SIG-M5 (cell line): ENCODE measurements around the gene SMAD6.

Experiments
- DNase-seq: peaks from one replicate; lab custom pipeline; 2025; lab: John Stamatoyannopoulos, UW

Gene SMAD6

DNA sequence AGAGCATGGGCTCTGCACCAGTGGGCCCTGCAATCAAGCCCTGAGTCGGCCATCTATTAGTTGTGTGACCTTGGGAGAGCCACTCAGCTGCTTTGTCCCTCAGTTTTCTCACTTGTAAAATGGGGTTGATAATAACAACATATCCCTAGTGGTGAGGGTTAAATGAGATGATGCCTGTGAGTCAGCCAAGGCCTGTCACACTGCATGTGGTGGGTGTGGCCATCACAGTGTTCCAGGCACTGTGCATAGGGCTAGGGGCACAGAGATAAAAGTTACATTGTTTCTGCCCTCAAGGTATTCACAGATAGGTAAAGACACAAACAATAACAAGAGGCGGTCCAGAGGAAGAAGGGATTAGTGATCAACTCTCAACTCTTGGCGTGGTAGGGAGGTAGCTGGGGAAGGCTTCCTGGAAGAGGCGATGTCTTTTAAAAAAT is 19.5 kb downstream of the SMAD6 start:
- DNase-seq: no peak

DNA sequence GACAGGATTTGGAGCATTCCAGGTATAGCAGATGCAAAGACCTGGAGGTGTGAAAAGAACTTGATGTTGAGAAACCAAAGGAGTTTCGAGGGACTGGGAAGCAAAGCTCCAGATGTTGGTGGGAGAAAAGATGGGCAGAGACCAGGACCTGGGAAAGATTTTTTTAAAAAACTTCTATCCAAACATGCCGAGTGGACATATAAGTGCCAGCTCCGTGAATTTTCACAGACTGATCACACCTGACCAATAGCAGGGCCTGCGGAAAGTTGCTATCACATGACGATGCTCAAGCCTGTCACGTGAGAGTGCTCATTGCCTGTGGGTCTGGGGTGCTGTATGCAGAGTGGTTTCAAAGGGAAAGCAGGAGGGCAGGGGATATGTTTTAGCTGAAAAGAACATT is 19.9 kb downstream of the SMAD6 start:
- DNase-seq: no peak

DNA sequence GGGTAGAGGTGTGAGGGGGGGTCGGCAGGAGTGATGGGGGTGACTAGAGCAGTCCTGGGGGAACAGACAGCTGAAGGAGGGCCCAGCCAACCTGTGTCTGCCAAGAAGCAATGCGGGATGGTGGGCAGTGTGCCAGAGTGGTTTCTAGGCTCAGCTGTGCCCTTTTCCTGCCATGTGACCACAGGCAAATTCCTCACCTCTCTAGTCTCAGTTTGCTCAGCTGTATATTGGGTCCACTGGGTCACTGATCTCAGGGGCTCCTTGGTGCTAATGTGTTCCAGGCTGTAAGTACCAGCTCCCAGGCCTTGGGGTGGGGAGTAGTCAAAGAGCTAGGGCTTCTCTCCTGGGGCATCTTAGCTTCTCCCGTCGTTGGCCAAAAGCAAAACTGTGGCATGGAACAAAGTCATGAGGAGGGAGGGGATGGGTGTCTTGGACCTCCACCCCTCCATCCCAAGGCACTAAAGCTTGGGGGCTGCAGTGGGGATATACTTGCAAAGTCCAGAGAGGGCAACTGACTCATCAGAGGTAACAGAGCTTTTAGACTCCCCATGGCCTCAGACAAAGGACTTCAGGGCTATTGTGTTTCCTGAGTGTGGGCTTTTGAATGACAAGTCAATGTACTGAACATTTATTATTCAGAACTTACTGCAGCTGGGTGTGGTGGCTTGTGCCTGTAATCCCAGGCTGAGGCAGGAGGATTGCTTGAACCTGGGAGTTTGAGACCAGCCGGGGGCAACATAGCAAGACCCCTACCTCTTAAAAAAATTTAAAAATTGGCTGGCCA is 20.9 kb downstream of the SMAD6 start:
- no peak for DNase-seq

DNA sequence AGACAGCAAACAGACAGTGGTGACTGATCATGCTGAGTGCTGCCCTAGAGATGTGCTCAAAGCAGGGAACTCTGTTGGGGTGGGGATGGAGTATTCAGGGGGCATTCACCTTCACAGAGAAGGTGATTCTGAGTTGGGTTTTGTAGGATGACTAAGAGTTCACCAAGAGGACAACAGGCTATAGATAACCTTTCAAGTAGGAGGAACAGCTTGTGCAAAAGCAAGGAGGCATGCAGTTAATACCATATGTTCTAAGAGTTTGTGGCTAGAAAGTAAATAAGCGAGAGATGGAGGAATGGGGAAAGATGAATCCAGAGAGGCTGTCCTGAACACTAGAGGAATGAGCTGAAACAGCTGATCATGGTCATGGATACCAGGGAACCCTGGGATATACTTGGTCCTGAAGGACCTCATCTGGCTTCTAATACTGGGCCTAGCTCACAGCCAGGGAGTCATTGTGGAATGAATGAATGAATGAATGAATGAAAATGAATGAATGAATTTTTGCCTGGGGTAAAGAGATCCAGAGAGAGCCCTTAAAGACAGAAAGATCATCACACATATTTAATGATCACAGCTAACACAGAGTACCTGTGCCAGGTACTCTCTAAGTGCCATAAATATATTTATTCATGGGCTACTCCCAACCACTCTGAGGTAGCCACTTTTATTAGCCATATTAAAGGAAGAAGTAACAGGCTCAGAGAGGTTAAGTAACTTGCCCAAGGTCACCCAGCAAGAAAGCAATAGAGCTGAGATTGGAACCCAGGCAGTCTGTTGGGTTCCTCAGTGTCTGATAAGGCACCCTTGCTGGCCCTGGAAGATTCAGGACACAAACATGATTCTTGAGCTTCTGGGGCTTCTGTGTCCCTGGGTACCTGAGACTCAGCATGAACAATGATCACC is 22.0 kb downstream of the SMAD6 start:
- DNase-seq: no peak

DNA sequence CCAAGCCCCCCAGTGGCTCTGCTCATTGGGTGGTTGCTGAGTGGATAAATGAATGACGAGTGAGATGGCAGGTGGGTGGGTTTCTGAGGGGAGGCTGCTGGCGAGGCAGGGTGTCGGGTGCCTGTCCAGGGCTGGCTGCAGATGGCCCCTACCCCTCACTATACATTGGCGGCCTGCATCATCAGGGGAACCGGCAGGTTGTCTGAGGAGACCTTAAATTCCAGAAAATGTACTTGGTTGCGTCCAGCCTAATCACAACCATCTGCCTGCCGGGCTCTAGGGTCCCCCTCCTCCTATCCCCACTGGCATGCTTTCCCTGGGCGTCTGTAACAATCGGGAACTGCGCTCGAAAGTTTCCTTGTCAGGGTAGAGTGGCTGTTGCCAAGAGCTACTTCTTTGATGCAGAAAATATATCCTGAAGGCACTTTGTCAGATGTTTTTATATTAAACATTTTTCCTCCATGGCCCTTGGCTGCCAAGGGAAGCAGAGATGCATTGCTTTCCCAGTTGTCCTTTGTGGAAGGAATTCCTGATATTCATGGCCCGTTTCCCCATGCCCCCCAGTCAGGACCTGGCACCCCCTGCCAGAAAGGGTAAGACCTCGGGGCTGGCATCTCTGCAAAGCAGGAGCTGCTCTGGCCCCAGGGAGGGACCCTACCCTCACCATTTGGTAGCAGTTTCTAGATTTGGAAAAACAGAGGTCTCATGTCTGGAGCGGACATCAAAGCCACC is 22.9 kb downstream of the SMAD6 start:
- no peak for DNase-seq

DNA sequence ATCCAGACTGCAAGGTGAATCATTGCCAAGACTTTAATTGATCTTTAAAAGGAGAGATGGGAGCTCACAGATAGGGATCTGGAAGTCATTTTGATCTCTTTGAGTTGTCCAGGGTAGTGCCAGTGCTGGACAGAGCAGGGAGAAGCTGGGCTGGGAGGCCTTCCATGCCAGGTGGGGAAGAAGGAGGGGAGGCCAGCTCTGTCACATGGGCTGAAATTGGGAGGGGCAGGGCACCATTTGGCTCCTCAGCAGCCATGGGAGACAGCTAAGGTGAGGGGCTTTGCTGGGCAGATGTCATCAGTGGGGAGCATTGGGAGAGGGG is 23.4 kb downstream of the SMAD6 start:
- DNase-seq: no peak

DNA sequence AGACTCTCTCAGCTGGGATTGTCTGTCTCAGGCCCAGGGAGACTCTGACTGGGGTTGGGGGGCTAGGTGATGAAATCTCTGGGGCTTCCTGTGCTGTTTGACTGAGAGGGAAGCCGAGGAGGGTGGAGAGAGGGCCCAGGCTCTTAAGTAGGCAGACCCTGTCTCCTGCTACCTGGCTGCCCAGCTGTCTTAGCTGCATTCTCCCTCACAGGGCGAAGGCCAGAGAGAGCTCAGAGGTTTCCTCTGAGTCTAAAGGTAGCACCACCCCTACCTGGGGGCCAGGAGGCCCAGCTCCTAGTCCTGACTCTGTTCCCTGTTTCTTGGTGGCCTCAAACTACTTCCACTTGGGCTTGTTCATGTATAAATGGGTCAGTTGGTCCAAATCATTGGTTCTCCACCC is 24.4 kb downstream of the SMAD6 start:
- DNase-seq: no peak

DNA sequence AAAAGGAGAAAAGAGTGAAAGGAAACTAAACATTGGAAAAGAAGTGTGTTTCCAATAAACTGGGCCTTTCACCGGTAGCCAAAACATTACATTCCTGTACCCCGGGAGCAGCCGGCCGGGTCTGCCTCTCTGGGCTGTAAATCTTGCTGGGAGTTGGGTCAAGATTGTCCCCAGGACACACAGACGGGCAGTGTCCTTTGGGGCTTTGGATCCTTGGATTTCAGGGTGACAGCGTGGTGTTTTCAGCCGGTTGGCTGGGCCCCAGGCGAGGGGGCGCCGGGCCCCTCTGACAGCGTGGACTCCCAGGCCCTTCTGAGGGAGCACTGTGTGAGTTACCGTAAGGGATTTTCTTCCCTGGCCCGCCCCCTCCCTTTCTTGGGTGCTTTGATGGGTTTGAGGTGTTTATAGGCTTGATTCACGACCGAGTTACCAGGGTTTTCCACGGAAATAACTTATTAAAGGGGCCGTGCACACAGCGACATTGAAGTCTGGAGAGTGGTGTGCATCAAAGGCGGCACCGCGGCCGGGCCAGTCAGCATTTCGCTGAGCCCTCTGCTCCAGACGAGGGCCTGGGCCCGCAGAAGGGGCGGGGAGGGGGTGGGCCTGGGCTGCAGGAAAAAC is 27.4 kb downstream of the SMAD6 start:
- no peak for DNase-seq

DNA sequence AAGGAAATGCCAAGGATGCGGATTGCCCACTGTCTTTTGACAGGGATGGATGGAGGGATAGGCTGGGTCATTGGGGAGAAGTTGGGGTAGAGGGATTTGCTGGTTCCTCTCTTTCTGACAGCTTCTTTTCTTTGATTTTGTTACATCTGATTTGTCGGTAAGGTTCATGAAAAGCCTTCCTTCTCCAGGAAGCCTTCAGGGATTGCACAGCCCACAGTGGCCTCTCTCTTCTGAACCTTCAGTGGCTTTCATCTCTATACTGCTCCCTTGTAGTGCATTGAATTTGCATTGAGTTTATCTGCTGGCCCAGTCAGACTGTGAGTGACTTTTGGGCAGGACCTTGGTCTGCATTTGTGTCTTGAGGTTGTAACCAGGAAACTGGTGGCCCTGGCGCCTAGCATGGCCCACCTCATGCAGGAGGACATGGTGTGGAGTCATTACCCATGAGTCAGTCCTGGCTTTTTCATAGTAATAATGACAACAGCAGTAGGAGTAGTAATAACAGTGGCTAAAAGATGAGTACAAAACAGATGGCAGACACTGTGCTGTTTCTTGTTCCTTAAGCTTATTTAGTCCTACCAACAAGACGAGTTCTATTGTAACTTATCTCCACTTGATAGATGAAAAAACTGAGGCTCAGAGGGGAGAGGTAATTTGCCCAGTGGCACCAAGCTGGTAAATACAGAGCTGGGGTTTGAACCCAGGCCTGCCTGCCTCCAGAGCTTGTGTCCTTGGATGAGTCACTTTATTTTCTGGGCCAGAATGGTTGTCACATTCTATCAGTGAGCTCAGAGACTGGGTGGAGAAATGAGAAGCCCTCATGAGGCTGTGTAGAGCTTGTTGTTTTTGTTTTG is 28.4 kb downstream of the SMAD6 start:
- no peak for DNase-seq

DNA sequence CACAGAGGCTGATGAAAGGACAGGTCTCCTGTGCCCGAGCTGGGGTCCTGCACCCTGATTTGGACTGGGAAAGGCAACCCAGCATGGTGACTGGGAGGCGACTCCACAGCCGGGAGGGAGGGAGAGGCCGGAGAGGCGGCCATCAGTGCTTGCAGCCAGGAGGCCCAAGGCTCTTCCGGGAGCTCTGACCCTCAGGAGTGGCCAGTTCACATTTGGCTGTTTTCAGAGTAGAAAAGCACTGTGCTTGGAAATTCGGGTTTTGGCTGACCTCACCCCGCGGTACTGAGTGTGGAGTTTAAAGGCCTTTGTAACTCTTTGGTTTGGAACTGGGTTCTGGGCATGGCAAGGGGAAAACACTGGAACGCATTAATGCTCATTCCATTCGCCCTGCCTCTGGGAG is 31.9 kb downstream of the SMAD6 start:
- DNase-seq: no peak

DNA sequence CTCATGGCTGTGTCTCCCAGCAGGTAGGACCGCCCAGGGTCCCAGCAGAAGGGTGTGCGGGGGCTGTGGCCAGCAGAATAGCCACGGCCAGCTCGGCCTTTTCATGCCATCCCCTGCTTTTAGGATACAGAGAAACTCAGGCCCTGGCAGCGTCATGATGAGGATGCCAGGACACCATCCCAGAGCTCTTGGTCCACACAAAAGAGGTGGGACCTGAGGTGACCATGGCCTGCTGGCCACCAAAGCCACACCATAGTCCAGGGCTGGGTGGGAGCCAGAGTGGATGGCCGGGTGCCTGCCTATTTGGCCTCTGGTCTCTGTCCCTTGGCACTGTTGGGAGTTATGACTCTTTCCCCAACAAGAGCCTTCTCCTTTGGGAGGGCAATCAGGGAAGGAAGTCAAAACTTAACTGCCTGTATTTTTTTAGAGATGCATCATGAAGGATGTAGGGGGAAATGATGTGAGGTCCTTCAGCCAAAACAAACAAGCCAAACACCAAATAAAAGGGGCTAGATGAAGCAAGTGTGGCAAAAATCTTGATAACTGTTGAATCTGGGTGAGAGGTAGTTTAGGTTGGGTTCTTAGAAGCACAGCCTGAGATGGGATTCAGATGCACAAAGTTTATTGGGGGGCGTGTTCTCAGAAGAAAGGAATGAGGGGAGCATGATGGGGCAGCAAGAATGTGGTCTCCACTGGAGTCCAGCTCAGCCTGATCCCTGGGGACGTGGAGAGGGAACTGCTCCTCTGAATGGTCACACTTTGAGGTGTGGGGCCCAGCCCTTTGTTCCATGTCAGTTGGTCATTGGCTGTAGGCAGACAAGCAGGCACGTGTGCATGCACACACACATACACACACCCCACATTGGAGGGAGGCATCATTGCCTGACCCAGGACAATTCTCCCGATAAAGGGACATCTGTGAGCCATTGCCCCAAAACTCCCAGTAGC is 33.2 kb downstream of the SMAD6 start:
- no peak for DNase-seq

DNA sequence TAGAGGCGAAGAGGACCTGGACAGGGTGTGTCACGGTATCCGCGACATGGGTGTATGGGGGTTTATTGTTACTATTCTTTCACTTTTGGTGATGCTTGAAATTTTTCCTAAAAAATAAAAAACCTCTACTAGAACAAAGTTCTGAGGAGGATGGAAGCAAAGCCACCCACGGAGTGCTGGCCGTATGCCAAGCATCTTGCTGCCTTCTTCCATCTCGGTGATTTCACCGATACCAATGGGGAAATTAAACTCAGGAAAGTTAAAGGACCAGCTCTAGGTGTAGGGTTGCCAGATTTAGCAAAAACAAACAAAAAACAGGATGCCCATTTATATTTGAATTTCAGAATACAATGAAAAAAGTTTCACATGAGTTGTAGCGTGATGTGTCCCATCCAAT is 33.9 kb downstream of the SMAD6 start:
- DNase-seq: no peak

DNA sequence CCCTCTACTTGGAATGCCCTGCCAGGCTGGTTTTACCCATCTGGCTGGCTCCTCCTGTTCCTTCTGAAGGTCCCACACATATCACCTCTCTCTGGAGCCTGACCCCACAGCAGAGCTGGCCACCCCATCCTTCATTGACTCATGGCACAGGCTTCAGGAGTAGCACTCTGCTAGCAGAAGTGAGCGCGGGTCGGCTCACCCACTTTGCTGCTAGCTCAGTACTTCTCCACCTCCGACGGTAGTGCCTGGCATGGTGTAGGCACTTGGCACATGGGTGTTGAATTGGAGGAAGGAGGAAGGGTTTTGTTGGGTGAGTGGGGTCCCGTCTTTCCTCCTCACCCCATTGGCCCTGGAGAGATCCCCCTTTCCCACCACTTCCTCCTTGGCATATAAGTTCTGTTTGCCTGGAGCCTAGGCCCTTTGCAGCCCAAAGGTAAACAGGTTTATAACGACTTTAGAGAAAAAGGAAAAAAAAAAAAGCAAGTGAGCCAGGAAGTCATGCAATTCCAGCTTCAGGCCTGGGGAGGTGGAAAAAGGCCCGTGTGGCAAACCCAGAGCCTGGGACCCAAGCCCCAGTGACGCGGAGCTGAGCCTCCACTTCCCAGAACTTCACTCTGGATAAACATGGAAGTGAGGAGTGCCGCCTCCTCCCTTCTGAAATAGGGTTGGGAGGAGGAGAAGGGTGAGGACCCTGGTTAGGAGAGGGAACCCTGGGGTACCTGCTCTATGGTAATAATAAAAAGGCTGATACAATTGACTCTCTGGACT is 35.4 kb downstream of the SMAD6 start:
- no peak for DNase-seq

DNA sequence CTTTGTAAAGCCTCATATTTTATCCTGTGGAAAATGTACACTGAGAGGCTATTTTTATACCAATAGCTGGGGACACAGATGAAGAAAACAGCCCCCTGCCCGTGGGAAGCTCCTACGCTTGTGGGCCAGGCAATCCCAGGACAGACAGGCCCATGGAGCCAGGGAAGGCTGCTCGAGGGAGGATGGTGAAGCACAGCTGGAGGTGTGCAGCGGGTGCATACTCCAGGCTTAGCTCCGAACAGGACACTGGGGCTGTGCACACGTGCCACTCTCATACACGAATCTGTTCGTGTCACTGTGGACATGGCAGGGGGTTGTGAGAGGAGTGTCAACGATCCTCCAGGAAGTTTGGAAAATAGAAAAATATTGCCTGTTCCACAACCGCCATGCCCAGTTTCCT is 36.1 kb downstream of the SMAD6 start:
- DNase-seq: no peak

DNA sequence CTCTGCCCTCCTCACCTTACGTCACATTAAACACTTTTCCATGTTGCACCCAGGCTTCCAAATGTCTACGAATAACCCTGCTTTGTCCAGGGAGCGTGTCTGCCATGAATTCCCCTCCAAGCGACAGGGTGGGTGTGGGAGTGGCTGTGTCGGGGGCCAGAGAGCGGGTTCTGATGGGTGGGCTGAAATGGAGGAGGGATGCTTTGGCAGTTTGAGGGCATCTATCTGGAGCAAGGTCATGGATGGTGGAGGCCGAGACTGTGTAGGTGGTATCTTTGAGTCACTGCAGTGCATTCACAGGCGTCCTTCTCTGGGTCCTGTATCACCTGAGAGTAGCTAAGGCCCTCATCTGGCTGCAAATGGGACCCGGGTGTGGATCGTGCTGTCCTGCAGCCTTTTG is 36.6 kb downstream of the SMAD6 start:
- DNase-seq: no peak

DNA sequence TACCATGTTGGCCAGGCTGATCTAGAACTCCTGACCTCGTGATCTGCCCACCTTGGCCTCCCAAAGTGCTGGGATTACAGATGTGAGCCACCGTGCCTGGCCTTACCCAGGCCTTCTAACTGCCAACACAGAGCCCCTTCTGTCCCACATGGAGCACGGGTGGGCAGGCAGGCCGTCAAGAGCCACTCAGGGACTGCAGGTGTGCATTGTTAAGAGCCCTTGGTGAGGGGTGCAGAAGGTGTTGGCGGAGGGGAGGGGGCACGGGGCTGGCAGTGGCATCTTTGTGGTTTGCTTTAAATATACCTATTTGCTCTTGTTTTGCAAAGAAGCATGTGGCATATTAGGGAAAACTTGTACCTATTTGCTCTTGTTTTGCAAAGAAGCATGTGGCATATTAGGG is 37.3 kb downstream of the SMAD6 start:
- DNase-seq: no peak

DNA sequence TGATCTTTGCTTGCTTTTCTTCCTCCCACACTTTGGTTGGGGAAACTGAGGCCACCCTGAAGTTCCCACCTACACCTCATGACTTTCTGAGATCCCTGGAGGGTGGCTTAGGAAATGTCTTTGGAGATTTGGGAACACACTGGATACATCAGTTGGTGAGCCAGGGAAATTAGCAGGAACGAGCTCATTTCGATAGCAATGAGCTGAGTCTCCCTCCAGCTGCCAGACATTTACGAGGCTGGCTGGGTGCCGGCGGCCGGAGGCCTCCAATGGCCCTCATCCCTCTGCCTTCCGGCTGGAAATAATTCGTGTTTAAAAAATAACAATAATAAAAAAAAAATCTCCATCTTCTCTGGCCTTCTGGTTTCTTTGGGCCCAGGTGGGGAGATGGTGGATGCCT is 38.8 kb downstream of the SMAD6 start:
- DNase-seq: no peak

DNA sequence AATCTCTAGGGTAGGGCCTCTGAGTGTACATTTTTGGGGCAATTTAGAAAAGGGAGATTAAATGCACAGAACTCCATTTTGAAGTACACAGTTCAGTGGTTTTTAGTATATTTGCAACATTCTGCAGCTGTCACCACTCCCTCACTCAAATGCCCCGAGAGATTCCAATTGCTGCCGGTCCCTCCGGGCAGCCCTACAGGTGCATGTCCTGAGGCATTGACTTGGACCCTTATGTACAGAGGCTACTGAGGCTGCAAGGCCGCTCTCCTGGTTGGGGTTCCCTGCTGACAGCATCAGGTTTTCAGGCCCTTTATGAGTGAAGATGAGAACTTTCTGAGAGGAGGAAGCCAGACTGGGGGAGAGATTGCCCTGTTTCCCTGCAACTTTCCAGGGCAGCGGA is 39.6 kb downstream of the SMAD6 start:
- DNase-seq: no peak

DNA sequence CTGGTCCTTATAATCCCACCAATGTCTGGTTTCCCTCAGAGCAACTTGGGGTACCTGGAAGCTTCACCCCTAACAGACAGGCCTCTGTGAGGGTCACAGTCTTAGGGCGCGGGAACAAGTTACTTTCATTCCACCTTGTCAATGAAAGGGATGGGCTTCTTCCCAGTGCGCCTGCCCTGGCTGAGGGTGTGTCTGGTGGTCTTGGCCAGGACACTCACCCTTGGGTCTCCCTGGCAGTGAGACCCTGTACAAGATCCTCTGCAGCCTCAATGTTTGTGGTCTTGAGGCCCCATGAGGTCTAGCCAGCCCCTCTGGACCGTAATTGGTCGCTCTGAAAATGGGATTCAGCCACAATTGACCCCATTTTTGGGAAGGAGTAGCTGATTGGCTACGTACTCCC is 40.2 kb downstream of the SMAD6 start:
- DNase-seq: no peak

DNA sequence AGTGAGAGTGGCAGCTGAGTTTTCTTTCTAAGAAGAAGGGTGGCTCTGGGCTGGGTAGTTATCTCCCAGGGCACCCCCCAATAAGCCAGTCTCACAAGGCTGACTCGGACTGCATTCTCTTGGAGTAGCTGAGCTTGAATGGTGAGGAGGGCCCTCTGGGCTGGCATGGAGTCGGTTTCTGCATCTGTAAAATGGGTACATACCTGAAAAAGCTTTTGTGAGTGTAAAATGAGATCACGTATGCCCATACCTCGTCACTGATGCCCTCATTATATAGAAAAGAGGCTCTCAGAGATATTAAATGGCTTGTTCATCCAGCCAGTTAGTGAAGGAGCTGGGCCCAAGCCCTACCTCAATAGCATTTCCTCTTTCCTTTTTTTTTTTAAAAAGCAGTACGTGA is 41.2 kb downstream of the SMAD6 start:
- no peak for DNase-seq
